SK-N-MC (cell line): ENCODE measurements around the gene GARIN6.
"Not testable (repeated sequence)": the region's sequence is repeated elsewhere in the genome, so short reads cannot be mapped to it uniquely, and the experiment has no call there.

Experiments
- EZH2 ChIP-seq: fragments of 200-600 bp; sonication (generic); IDR thresholded peaks from one replicate; pipeline ENCODE4 v1.6.1; 2017; ENCODE audit warnings: antibody characterized with exemption
- POLR2AphosphoS5 ChIP-seq: IDR thresholded peaks from 2 replicates; pipeline ENCODE4 v1.6.1; 2012; ENCODE audit warnings: mild to moderate bottlenecking, low read depth, low read length, borderline replicate concordance

GRCh38 chr12:99624591-99624990, 23.0 kb upstream of the GARIN6 start:
- not testable (repeated sequence) for TF ChIP-seq EZH2, POLR2AphosphoS5
